ENCODE data around the gene SNED1. TPM values are rescaled to one million over a fixed set of nuclear protein-coding genes. Genes with fewer than 3 reads are reported as not detected.

SNED1 gene
- total RNA-seq, 4 donors from 2014 or later = 9.0 to 18.4 (median 17.1) TPM

- no peak for TF ChIP-seq CTCF (IDR thresholded peaks at IDR 0.05)
- TF ChIP-seq POLR2A (IDR thresholded peaks at IDR 0.05) = no peak
- intact Hi-C loops (cut with DNase I; ENCODE audit: low total_unique reads) = no loop called here
Measured at GRCh38 chr2:241135737-241136136, 137.3 kb downstream of the SNED1 start.

GRCh38 chr2:241136191-241136590 is 137.8 kb downstream of the SNED1 start:
- WGBS, 2 donors = 95 to 96% methylated on average over 8 of the region's 8 CpGs
- H3K4me3 ChIP-seq (ENCODE audit: low read depth, poor library complexity, severe bottlenecking) = no peak overlapping the region
- no peak for DNase-seq (ENCODE audit: low spot score in 2 of 2)
- intact Hi-C loops (cut with DNase I; ENCODE audit: low total_unique reads) = no loop called here
- TF ChIP-seq POLR2A (IDR thresholded peaks at IDR 0.05) (no peak), CTCF (IDR thresholded peaks at IDR 0.05) (no peak)

More at GRCh38 chr2:241135737-241136136, 137.3 kb downstream of the SNED1 start:
- no peak for DNase-seq (ENCODE audit: low spot score in 2 of 2)
- 89 to 90% methylated on average over 9 of the region's 9 CpGs for WGBS, 2 donors
- no peak overlapping the region for H3K4me3 ChIP-seq (ENCODE audit: low read depth, poor library complexity, severe bottlenecking)

- DNase-seq (ENCODE audit: low spot score in 2 of 2) = no peak
- H3K4me3 ChIP-seq (ENCODE audit: low read depth, poor library complexity, severe bottlenecking) = no peak overlapping the region
- WGBS, 2 donors = 92 to 96% methylated on average over 24 to 25 of the region's 25 CpGs
- no peak for TF ChIP-seq POLR2A (IDR thresholded peaks at IDR 0.05)
- TF ChIP-seq CTCF (IDR thresholded peaks at IDR 0.05) = no peak
- intact Hi-C loops (cut with DNase I; ENCODE audit: low total_unique reads) = no loop called here
Measured at GRCh38 chr2:241136661-241137260, 138.3 kb downstream of the SNED1 start.

- intact Hi-C loops (cut with DNase I; ENCODE audit: low total_unique reads) = no loop called here
- 95% methylated on average over 16 to 22 of the region's 24 CpGs for WGBS, 2 donors
Measured at GRCh38 chr2:241137276-241138190, 139.1 kb downstream of the SNED1 start.

GRCh38 chr2:241138471-241138870 is 140.1 kb downstream of the SNED1 start:
- H3K4me3 ChIP-seq (ENCODE audit: low read depth, poor library complexity, severe bottlenecking) = no peak overlapping the region
- WGBS, 2 donors = 92 to 95% methylated on average over 16 of the region's 16 CpGs
- DNase-seq (ENCODE audit: low spot score in 2 of 2) = no peak
- intact Hi-C loops (cut with DNase I; ENCODE audit: low total_unique reads) = no loop called here
- no peak for TF ChIP-seq CTCF (IDR thresholded peaks at IDR 0.05)
- no peak for TF ChIP-seq POLR2A (IDR thresholded peaks at IDR 0.05)

More at GRCh38 chr2:241137276-241138190, 139.1 kb downstream of the SNED1 start:
- TF ChIP-seq POLR2A (IDR thresholded peaks at IDR 0.05) (no peak), CTCF (IDR thresholded peaks at IDR 0.05) (no peak)
- no peak overlapping the region for H3K4me3 ChIP-seq (ENCODE audit: low read depth, poor library complexity, severe bottlenecking)
- DNase-seq (ENCODE audit: low spot score in 2 of 2) = no peak

Data from lower leg skin (tissue), 4 donors.